Islet of Langerhans (tissue), 1 donor: ENCODE data around the gene ZNF318.

ENCODE experiments used
- FAIRE-seq: peaks from one replicate; lab custom pipeline; 2011; peaks lifted over from hg19 to GRCh38; lab: Jason Lieb, UNC

The ZNF318 gene

DNA sequence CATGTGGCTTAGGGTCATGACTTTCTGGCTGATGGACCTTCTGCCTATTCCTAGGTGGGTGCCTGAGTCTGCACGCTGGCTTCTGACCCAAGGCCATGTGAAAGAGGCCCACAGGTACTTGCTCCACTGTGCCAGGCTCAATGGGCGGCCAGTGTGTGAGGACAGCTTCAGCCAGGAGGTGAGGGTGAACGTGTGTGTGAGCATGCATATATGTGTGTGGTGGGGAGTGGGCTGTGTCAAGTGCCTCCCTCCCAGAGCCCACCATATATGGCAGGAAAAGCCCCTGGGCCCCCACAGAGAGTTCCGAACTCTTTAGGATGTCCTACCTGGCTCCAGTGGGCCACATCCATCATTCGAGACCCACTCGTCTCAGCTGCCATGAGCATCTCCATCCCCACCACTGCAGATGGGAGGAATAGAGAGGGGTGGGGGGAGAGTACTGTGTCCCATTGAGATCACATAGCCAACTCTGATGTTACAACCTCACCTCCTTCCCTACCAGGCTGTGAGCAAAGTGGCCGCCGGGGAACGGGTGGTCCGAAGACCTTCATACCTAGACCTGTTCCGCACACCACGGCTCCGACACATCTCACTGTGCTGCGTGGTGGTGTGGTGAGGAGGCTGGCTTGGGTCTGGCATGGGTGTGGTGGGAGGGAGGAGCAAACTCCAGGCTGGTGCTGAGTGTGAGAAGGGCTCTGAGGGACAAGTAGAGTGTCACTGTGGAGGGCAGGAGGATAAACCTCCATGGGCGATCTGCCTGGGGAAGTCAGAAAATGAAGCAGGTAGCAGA is 68.2 kb downstream of the ZNF318 start:
- FAIRE-seq = no peak

DNA sequence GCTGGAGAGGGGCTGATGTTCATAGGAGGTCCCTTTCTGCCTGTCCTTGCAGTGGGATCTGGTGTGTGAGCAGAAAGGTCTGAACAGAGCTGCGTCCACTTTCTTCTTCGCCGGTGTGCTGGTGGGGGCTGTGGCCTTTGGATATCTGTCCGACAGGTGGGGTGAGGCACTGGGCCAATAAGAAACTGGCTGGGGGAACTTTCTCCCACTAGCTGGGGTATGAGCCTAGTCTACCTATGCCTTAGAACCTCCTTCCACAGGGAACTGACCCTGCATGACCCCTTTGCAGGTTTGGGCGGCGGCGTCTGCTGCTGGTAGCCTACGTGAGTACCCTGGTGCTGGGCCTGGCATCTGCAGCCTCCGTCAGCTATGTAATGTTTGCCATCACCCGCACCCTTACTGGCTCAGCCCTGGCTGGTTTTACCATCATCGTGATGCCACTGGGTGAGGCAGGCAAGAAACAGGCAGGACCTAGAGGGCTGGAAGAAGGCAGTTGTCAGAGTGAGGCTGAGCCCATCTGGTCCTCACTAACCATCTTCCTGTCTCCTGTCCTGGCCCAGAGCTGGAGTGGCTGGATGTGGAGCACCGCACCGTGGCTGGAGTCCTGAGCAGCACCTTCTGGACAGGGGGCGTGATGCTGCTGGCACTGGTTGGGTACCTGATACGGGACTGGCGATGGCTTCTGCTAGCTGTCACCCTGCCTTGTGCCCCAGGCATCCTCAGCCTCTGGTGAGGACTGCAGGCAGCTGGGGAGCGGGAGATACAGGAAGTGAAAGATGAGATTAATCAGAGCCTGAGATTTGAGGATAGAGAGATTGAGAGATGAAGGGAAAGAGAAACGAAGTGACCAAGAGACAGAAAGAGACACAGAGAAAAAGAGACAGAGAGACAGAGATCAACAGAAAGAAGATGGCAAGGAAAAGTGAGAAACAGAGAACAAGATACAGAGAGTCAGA is 69.8 kb downstream of the ZNF318 start:
- FAIRE-seq = no peak

DNA sequence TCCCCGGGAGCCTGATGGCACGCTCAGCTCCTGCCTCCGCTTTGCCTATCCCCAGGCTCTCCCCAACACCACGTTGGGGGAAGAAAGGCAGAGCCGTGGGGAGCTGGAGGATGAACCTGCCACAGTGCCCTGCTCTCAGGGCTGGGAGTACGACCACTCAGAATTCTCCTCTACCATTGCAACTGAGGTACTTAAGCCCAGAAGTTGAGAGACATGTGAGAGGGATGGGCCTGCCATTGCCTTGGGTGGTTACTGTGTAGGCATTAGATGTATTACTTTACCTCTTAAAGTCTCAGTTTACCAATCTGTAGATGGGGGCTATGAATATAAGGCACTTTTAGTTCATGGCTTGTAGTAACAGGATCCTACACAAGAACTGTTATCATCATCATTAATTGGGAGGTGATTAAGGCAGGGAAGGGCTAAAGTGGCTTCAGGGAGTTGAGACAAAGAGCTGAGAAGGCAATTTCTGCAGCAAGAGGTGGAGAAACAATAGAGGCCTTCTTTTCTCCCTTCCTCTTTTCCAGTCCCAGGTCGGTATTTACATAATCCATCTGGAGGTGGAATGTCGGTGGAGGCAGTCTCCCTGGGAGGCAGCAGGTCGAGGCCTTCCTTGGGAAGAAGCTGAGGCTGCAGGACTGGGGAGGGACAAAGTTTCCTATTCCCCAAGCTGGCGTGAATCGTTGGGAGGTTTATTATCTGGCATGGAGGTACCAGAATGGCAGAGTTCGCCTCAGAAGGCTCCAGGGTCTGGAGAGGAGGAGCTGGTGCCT is 70.7 kb downstream of the ZNF318 start:
- FAIRE-seq = no peak

DNA sequence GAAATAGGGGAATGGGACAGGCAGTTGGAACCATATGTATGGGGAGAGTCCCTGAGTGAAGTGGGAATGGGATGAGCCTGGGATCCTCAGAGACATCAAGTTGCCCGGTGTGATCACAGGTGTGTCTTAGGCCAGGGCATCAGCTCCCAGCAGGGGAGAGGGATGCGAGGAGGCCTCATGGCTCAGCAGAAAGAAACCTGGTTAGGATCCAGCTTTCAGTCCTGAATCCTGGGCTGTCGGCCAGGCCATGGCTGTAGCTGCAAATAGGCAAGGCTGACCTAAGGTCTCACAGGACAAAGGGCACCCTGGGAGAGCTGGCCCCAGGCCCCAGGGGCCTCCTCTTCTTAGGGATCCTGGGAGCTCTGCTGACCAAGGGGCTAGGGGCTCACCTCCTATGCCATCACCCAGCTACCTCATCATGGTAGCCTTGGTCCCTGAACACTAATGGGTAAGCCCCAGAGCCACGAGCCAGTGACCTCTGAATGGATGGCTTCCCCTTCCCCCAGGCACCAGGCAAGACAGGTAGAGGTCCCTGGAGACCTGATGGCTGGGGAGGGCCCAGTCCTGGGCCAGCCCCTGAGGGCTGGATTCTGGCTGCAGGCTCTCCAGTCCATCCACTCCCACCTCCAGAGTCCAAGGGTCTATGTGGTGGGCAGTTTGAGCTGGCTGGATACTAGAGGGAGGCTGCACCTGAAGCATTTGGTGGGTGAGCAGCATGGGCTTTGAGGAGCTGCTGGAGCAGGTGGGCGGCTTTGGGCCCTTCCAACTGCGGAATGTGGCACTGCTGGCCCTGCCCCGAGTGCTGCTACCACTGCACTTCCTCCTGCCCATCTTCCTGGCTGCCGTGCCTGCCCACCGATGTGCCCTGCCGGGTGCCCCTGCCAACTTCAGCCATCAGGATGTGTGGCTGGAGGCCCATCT is 71.5 kb downstream of the ZNF318 start, which contains the start of gene SLC22A7:
TSS of gene SLC22A7 (plus strand) at position 617 of the 921 bp plus-strand sequence. CDS start at position 716, 99 bp downstream.
- no peak for FAIRE-seq

DNA sequence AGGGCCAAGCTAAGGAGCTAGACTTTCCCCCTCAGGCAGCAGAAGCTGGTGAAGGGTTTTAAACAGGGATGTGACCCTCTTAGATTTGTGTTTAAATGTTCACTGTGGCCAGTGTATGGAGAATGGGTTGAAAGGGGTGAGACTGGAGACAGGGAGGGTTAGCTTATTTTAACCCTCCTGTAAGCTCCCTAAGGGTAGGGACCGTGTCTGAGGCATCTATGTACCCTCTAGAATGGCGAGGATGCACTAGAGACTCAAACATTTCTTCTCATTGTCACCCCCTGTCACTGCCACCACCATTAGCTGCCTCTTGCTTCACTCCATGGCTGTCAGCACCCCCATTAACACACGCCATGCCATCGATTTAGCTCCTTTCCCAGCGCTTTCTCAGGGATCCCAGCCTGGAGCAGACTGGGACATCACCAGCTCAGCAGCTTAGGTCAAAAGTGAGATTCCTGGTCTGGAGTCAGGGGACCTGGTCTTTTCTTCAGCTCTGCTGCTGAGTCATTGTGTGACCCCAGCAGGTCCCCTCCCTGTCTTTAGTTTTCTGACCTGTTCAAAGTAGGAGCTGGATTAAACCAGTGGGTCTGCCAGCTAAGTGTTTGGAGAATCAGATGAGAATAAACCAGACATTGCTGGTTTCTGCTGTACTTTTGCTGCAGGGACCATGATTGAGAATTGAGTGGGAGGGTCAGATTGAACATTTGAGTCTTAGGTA is 72.5 kb downstream of the ZNF318 start:
- FAIRE-seq = no peak

DNA sequence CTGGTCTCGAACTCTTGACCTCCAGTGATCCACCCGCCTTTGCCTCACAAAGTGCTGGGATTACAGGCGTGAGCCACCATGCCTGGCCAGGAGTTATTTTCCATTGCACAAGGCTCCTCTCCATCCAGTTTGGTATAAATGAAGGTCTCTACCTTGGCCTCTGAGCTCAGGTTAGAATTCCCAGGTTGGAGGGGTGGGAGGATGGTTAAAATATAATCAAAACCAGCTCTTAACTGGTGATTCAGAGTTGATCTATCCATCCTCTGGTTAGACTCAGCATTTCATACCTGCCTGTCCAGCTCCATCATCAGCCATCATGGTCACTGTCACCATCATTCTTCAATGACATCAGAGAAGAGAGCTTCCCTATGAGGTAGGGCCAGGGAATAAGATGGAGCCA is 74.0 kb downstream of the ZNF318 start:
- no peak for FAIRE-seq

DNA sequence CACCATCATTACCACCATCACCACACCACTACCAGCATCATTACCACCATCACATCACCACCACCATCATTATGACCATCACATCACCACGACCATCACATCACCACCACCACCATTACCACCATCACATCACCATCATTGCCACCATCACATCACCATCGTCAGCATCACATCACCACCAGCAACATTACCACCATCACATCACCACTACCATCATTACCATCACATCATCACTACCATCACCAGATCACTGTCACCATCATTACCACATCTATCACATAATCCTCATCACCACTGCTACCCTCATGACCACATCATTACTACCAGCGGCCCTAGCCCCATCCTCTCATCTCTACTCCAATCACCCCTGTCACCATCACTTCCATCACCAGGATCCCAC is 74.9 kb downstream of the ZNF318 start:
- FAIRE-seq = no peak

DNA sequence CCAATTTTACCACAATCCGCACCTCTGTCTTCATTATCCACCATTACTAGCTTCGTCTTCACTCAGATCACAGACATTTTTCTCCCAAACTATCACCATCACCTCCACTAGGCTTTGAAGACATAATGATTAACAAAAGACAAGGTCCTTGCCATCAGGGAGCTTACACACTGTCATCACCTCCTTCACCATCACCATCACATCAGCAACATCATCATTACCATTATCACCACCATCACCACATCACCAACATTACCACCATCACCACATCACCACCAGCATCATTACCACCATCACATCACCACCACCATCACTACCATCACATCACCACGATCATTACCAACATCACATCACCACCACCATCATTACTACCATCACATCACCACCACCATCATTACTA is 75.7 kb downstream of the ZNF318 start:
- no peak for FAIRE-seq

DNA sequence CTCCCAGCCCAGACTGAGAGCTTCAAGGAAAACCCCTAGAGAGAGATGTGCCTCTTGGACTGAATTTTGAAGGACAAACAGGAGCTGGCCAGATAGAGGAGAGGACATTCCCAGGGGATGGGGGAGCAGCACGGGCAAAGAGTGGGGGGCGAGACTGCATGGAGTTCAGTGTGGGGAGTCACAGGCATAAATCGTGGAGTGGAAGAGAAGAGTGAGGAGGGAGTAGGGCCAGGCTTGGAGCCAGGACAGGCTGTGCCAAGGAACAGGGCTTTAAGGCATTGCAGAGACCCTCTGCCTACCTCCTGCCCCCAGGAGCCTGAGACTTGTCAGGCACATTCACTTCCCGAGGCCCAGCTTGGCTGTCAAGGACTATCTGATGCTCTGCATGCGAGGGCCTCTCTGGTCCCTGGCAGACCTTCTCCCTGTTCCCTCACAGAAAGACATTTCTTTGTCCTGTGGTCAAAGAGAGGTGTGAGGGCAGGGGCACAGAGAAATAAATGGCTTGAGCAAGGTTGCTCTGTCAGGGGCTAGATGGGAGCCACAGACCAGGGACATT is 76.6 kb downstream of the ZNF318 start:
- FAIRE-seq = no peak

DNA sequence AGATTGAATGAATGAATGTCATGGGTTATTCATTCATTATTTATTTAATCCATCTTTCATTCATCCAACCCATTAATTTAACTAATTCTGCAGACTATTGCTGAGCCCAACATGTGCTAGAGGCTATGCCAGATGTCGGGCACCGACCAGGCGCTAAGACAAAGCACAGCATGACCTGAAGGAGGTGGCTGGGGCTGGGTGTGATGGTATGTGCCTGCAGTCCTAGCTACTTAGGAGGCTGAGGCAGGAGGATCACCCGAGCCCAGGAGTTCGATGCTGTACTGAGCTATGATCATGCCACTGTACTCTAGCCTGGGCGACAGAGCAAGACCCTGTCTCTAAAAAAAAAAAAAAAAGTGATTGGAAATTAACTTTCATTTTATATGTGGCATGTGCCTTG is 77.1 kb downstream of the ZNF318 start:
- FAIRE-seq = no peak

DNA sequence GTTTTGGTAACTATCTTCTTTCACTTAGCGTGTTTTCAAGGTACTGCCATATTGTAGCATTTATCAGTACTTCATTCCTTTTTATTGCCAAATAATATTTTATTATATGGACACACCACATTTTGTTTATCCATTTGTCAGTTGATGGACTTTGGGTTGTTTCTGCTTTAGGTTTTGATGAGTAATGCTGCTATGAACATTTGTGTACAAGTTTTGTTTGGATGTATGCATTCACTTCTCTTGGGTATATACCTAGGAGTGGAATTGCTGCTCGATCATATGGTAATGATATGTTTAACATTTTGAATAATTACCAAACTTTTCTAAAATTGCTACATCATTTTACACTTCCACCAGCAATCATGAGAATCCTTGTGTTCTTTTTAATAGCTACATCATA is 77.7 kb downstream of the ZNF318 start:
- FAIRE-seq = no peak

DNA sequence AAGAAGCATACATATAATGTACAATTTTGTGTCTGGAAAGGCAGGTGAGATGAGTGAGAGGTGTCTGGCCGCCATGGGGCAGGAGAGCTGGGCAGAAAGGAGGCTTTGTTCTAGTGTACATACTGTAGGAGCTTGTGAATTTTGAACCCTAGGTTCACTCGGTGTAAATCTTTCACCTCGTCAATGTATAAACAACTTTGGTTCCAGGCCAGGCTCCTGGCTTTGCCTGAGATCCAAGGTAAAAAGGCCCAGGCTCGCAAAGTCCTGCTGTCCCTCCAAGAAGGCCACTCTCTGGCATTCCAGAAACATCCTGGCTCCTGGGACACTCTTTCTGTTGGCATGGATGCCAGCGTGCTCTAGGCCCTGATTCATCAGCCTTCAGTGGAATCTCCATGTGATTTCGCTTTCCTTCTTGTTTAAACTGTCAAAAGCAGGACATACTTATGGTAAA is 78.5 kb downstream of the ZNF318 start:
- FAIRE-seq = no peak

DNA sequence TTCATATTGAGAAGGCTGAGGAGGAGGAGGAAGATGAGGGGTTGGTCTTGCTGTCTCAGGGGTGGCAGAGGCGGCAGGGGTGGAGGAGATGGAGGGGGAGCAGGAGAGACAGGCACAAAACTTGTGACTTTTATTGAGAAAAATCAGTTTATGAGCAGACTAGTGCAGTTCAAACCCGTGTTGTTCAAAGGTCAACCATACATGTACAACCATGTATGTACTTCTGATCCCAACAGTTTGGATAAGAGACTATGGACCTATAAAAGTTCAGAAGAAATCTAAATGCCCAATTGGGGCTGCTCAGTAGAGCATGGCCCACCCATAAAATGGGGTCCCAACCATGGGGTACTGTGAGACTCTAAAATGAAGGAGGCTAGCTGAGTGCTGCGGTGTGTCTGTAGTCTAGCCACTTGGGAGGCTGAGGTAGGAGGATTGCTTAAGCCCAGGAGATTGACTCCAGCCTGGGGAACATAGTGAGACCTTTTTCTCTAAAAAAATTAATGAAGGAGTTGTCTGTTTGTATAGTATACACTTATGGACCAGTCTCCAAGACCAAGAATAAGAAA is 79.0 kb downstream of the ZNF318 start:
- no peak for FAIRE-seq

DNA sequence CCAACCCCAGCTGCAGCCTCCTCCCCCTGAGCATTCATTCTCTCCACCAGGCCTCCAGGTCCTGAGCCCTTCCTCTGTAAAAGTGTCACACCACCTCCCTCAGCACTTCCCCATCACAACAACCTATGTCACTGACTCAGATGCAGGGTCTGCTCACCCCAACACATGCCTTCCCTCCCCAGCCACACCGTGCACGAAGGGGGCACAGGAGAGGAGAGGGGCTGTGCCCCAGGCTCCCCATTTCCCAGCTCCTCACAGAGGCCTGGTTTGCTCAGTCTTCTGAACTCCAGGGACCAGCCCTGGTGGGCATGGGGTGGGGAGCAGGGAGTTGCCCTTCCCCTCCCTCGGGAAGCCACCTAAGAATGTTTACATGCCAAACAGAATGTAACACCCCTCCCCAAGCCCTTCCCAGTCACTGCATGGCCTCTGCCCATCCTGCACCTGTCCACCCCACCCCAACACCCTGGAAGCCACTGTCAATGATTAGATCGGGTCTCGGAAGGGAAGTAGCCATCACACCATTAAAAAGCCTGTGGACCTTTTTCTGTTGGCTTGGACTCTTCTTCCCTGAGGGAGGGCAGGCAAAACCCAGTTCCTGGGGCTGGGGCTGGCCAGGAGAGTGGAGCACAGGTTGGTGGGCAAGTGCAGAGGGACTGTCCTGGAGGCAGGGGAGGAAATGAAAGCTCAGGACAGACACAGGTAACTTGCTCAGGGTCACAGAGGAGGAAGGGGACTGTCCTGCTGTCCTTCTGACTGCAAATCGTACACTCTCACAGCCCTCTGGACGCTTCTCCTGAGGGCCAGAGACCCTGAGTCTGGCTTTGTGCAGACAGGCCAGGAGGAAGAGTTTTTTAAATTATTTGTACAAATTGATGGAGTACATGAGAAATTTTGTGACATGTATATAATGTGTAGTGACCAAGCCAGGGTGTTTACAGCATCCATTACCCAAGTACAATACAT is 81.4 kb downstream of the ZNF318 start:
- FAIRE-seq = no peak

DNA sequence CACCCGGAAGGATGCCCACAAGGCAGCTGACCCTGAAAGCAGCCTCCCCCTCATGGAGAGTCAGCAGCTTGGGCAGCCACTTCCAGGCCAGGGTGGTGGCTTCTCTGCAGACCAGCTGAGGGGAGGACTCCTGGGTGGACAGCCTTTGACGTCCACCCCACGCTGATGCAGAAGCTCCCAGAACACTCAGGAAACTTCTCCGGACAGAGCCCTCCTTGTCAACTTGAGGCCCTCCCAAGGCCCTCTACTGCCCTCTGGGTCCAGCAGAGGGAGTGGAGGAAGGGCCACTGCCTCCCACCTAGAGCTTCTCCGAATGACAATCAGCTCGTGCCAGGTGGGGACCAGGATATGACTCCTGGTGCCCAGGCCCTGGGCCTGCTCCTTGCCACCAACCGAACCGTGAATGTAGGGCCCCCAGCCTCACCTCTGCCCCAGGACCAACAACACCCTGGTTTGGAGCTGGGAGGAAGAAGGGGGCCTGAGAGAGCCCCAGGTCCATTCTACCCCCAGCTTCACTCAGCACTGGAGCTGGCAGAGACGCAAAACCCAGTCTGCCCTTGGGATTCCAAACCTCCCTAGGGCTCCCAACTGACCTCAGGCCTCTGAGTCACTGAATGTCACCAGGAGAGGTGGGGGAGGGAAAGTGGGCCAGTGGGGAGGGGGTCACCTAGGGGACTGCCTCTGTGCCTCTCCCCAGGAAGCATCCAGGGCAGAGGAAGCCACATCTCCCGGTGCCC is 82.3 kb downstream of the ZNF318 start:
- FAIRE-seq = no peak

DNA sequence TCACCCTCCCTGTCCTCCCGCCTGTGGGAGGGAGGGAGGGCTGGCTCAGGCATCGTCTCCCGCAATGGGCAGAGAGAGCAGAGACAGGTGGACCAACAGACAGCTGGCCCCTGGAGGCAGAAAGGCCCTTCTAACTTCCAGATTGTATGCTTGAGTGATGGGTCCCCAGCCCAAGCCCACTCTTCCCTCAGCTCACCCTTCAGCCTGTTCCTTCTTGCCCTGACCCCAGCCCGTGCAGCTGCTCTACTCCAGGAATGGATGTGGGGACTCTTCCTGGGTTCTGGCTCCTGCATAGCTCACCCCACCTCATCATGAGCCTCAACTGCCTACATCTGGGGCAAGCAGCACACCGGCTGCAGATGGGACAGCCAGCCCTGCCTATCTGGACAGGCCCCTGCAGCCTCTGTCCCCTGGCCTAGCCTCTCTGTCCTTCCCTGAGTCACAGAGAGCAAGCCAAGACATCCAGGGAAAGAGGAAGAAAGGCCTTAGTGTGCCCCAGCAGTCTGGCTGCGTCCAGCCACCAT is 82.9 kb downstream of the ZNF318 start:
- FAIRE-seq = no peak
